ENCODE data around the gene CES3. TPM values are rescaled to one million over a fixed set of nuclear protein-coding genes. Genes with fewer than 3 reads are reported as not detected.

The CES3 gene
- total and polyA plus RNA-seq, 9 of the 15 experiments (the other 6 are each of a cell fraction or from before 2014, with no cell fraction given): 0.06 to 2.2 (median 0.68) TPM

GRCh38 chr16:66930189-66930588 is 30.9 kb upstream of the CES3 start (continued):
- no peak for TF ChIP-seq CREB3 (tag; conservative IDR thresholded peaks at IDR 0.05; ENCODE audit: low read depth)
- no peak for TF ChIP-seq FOXA3 (CRISPR knock-in tag; conservative IDR thresholded peaks at IDR 0.05 in 1 of 2, IDR thresholded peaks at IDR 0.05 in 1 of 2)
- TF ChIP-seq NR3C1 (CRISPR knock-in tag; IDR thresholded peaks at IDR 0.05): no peak
- TF ChIP-seq ZNF592 (IDR thresholded peaks at IDR 0.05): no peak
- TF ChIP-seq ZNF134 (CRISPR knock-in tag; conservative IDR thresholded peaks at IDR 0.05): no peak
- no peak for TF ChIP-seq DNMT1 (IDR thresholded peaks at IDR 0.05)
- TF ChIP-seq CEBPG (CRISPR knock-in tag; IDR thresholded peaks at IDR 0.05): no peak
- peak; percentile 29 to 56; a peak in 2 of 4 replicates for TF ChIP-seq CEBPG (tag; conservative IDR thresholded peaks at IDR 0.05 in 1 of 2, IDR thresholded peaks at IDR 0.05 in 1 of 2)
- TF ChIP-seq HNRNPH1 (optimal IDR thresholded peaks at IDR 0.05; ENCODE audit: low read depth, low read length): no peak
- TF ChIP-seq ZBTB11 (CRISPR knock-in tag; IDR thresholded peaks at IDR 0.05): no peak
- TF ChIP-seq FOXO4 (CRISPR knock-in tag; IDR thresholded peaks at IDR 0.05): no peak
- no peak for TF ChIP-seq PPARD (CRISPR knock-in tag; IDR thresholded peaks at IDR 0.05)
- TF ChIP-seq CBX2 (IDR thresholded peaks at IDR 0.05; ENCODE audit: insufficient read depth, low read length, poor library complexity, severe bottlenecking): no peak
- TF ChIP-seq TAF9B (IDR thresholded peaks at IDR 0.05; ENCODE audit: partially characterized antibody): no peak
- TF ChIP-seq RBM14 (IDR thresholded peaks at IDR 0.05; ENCODE audit: borderline replicate concordance, insufficient read depth, low read depth, low read length): no peak
- no peak for TF ChIP-seq SRSF7 (optimal IDR thresholded peaks at IDR 0.05; ENCODE audit: low read depth, low read length)
- no peak for TF ChIP-seq FOXK1 (CRISPR knock-in tag; IDR thresholded peaks at IDR 0.05; ENCODE audit: borderline replicate concordance)

All from K562 (cell line).